Lower leg skin (tissue), 3 donors: ENCODE results near the gene DNAH1.

ENCODE experiments used
- POLR2A ChIP-seq, 2 donors: fragments of 450-650 bp; IDR thresholded peaks; one replicate each; pipeline ENCODE4 v1.6.1; 2016 to 2017; ENCODE audit warnings: antibody characterized with exemption in 2 of 2, mild to moderate bottlenecking in 1 of 2, moderate library complexity in 1 of 2
- TF ChIP-seq, protein P1 (sequence below), 3 donors: fragments of 450-650 bp; IDR thresholded peaks; one replicate each; pipeline ENCODE4 v1.5.1; 2016; ENCODE audit warnings: antibody characterized with exemption in 3 of 3, mild to moderate bottlenecking in 3 of 3, moderate library complexity in 2 of 3

DNA sequence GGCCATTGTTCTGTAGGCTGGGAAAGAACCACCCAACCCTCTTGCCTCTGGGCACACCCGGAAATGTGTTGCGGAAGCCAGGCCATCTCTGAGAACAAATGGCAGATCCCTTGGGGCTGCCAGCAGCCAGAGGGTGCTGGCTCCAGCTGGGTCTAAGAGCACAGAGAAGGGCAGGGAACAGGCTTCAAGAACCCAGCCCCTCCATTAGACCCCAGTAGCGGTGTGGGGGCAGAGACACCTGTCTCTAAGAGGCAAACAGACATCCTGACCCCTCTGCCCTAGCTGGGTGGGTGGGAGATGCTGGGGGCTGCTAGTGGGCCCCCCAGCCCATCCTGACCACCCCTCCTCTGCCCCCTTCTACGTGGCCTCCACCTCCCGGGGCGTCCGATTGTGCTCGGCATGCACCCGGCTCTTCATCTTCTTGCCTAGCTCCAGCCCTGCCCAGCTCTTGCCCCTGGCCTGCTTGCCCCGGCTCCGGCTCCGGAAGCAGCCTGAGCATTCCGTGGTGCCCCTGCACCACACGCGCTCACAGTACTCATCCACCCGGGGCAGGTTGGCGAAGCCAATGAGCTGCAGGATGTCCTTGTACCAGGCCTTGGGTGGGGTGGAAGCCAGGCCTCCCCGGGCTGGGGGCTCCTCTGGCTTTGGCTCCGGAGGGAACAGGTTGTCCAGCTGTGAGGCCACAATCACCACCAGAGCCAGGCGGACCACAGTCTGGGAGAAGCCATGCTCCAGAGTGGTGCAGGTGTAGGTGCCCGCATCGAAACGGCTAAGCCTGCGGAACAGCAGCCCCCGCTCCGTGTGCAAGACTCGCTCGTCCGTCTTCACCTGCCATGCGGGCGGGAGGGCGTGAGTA is 119.4 kb downstream of the DNAH1 start:
- TF ChIP-seq POLR2A (IDR thresholded peaks at IDR 0.05), result no peak
- TF ChIP-seq, protein P1, sequence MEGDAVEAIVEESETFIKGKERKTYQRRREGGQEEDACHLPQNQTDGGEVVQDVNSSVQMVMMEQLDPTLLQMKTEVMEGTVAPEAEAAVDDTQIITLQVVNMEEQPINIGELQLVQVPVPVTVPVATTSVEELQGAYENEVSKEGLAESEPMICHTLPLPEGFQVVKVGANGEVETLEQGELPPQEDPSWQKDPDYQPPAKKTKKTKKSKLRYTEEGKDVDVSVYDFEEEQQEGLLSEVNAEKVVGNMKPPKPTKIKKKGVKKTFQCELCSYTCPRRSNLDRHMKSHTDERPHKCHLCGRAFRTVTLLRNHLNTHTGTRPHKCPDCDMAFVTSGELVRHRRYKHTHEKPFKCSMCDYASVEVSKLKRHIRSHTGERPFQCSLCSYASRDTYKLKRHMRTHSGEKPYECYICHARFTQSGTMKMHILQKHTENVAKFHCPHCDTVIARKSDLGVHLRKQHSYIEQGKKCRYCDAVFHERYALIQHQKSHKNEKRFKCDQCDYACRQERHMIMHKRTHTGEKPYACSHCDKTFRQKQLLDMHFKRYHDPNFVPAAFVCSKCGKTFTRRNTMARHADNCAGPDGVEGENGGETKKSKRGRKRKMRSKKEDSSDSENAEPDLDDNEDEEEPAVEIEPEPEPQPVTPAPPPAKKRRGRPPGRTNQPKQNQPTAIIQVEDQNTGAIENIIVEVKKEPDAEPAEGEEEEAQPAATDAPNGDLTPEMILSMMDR (IDR thresholded peaks at IDR 0.05), result no peak
